Parathyroid adenoma (tissue), 2 donors: ENCODE data around the gene ERO1B.

Experiments used
- H2AFZ ChIP-seq: fragments of 300-600 bp; sonication (generic); one replicate; pipeline ENCODE4 v1.7.0; 2017; ENCODE audit warnings: antibody characterized with exemption, mild to moderate bottlenecking
- H3K27ac ChIP-seq: fragments of 300-600 bp; sonication (generic); one replicate; pipeline ENCODE4 v1.7.0; 2017
- H3K27me3 ChIP-seq: fragments of 300-600 bp; sonication (generic); one replicate; pipeline ENCODE4 v1.7.0; 2017; ENCODE audit warnings: low read length; ENCODE audit not compliant: control insufficient read depth, insufficient read depth
- H3K36me3 ChIP-seq: fragments of 300-600 bp; sonication (generic); one replicate; pipeline ENCODE4 v1.7.0; 2017; ENCODE audit warnings: low read length; ENCODE audit not compliant: control insufficient read depth, insufficient read depth
- H3K4me1 ChIP-seq: fragments of 300-600 bp; sonication (generic); one replicate; pipeline ENCODE4 v1.7.0; 2017; ENCODE audit warnings: control low read depth
- H3K4me2 ChIP-seq: fragments of 300-600 bp; sonication (generic); one replicate; pipeline ENCODE4 v1.7.0; 2017; ENCODE audit warnings: low read length
- H3K4me3 ChIP-seq: fragments of 300-600 bp; sonication (generic); one replicate; pipeline ENCODE4 v1.7.0; 2017; ENCODE audit warnings: low read depth, low read length
- H3K79me2 ChIP-seq: fragments of 300-600 bp; sonication (generic); one replicate; pipeline ENCODE4 v1.7.0; 2017; ENCODE audit warnings: control low read depth
- H3K9ac ChIP-seq: fragments of 300-600 bp; sonication (generic); one replicate; pipeline ENCODE4 v1.7.0; 2017; ENCODE audit warnings: mild to moderate bottlenecking
- H3K9me3 ChIP-seq: fragments of 300-600 bp; sonication (generic); one replicate; pipeline ENCODE4 v1.7.0; 2017; ENCODE audit warnings: low read length; ENCODE audit not compliant: control insufficient read depth
- TF ChIP-seq, protein P1 (sequence below): fragments of 300-600 bp; sonication (generic); IDR thresholded peaks from one replicate; pipeline ENCODE4 v1.7.0; 2017; ENCODE audit warnings: antibody characterized with exemption, mild to moderate bottlenecking
- donor health status: primary hyperparathyroidism.

ERO1B gene

GRCh38 chr1:236173174-236173767 is 108.5 kb downstream of the ERO1B start:
- TF ChIP-seq, protein P1, sequence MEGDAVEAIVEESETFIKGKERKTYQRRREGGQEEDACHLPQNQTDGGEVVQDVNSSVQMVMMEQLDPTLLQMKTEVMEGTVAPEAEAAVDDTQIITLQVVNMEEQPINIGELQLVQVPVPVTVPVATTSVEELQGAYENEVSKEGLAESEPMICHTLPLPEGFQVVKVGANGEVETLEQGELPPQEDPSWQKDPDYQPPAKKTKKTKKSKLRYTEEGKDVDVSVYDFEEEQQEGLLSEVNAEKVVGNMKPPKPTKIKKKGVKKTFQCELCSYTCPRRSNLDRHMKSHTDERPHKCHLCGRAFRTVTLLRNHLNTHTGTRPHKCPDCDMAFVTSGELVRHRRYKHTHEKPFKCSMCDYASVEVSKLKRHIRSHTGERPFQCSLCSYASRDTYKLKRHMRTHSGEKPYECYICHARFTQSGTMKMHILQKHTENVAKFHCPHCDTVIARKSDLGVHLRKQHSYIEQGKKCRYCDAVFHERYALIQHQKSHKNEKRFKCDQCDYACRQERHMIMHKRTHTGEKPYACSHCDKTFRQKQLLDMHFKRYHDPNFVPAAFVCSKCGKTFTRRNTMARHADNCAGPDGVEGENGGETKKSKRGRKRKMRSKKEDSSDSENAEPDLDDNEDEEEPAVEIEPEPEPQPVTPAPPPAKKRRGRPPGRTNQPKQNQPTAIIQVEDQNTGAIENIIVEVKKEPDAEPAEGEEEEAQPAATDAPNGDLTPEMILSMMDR = no peak
- Histone ChIP-seq H3K79me2 (no peaks in the 10 kb centered on the region), H3K36me3 (no peaks in the 10 kb centered on the region), H3K4me3 (no peak overlapping the region), H3K4me1 (no peaks in the 10 kb centered on the region), H3K27me3 (no peaks in the 10 kb centered on the region), H3K9ac (no peak overlapping the region), H2AFZ (no peak overlapping the region), H3K4me2 (no peak overlapping the region), H3K9me3 (no peaks in the 10 kb centered on the region), H3K27ac (no peak overlapping the region)

- Histone ChIP-seq H3K4me2 (no peak overlapping the region), H3K36me3 (no peaks in the 10 kb centered on the region), H3K4me1 (no peaks in the 10 kb centered on the region), H2AFZ (no peak overlapping the region), H3K9me3 (no peaks in the 10 kb centered on the region), H3K4me3 (no peak overlapping the region), H3K9ac (no peak overlapping the region), H3K27me3 (no peaks in the 10 kb centered on the region), H3K27ac (no peak overlapping the region), H3K79me2 (no peaks in the 10 kb centered on the region)
- TF ChIP-seq, protein P1 = no peak
Measured at GRCh38 chr1:236172041-236172579, 109.6 kb downstream of the ERO1B start.

GRCh38 chr1:236168716-236169429 is 112.9 kb downstream of the ERO1B start:
- no peak overlapping the region for H3K4me3 ChIP-seq
- TF ChIP-seq, protein P1 = peak; percentile 13

DNA sequence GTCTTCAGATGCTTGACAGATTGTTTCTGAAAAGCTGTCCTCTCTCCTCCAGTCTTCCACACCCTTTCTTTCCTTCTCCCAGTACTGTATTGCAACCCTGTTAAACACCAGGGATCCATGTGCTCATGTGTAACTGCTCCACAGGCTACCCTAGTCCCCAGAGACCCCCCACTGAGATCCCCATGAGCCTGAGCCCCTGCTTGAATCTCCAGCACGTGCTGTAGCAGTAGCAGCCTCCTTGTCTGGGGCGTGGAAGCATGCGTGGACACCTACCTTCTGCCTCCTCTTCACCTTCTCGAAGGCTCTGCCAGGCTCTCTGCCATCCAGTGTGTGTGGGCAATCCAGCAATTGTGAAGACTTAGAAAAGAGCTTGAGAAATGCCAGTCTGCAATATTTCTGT is 114.2 kb downstream of the ERO1B start:
- no peak overlapping the region for H3K9ac ChIP-seq
- no peaks in the 10 kb centered on the region for H3K9me3 ChIP-seq
- H3K79me2 ChIP-seq = no peaks in the 10 kb centered on the region
- no peak overlapping the region for H3K4me2 ChIP-seq
- H3K4me3 ChIP-seq = no peak overlapping the region
- no peaks in the 10 kb centered on the region for H3K27me3 ChIP-seq
- no peak overlapping the region for H2AFZ ChIP-seq
- TF ChIP-seq, protein P1 = no peak
- H3K4me1 ChIP-seq = no peaks in the 10 kb centered on the region
- H3K36me3 ChIP-seq = no peaks in the 10 kb centered on the region
- H3K27ac ChIP-seq = no peak overlapping the region

More at GRCh38 chr1:236168716-236169429, 112.9 kb downstream of the ERO1B start:
- no peaks in the 10 kb centered on the region for H3K27me3 ChIP-seq
- no peaks in the 10 kb centered on the region for H3K79me2 ChIP-seq
- no peaks in the 10 kb centered on the region for H3K36me3 ChIP-seq
- H2AFZ ChIP-seq = no peak overlapping the region
- H3K4me1 ChIP-seq = no peaks in the 10 kb centered on the region
- no peak overlapping the region for H3K9ac ChIP-seq
- no peak overlapping the region for H3K27ac ChIP-seq
- H3K9me3 ChIP-seq = no peaks in the 10 kb centered on the region
- no peak overlapping the region for H3K4me2 ChIP-seq
